GM23338 (cell line): Measurements from ENCODE around the gene GTF2H1. TPM values are rescaled to one million over a fixed set of nuclear protein-coding genes. Genes with fewer than 3 reads are reported as not detected.

ENCODE experiments used
- ATAC-seq: fragments of 200-7000 bp; cut with Tn5 transposase; 3 replicates; pipeline ENCODE4 v1.9.1; 2020
- DNase-seq: peaks from one replicate; pipeline ENCODE4 v3.0.0-alpha.2; 2015; ENCODE audit warnings: low spot score
- H2AFZ ChIP-seq: fragments of 200-600 bp; sonication (generic); 2 replicates; pipeline ENCODE4 v1.8.0; 2016; ENCODE audit warnings: antibody characterized with exemption, mild to moderate bottlenecking, moderate library complexity
- H3F3A ChIP-seq: fragments of 200-600 bp; sonication (generic); replicated peaks from 2 replicates; pipeline ENCODE4 v1.8.0; 2017; ENCODE audit warnings: antibody characterized with exemption, mixed run types, low read depth
- H3K27ac ChIP-seq: fragments of 200-600 bp; sonication (generic); 2 replicates; pipeline ENCODE4 v1.6.1; 2016; ENCODE audit warnings: low read depth
- H3K27me3 ChIP-seq: fragments of 200-600 bp; sonication (generic); 2 replicates; pipeline ENCODE4 v1.8.0; 2016; ENCODE audit warnings: mild to moderate bottlenecking, mixed run types, moderate library complexity; ENCODE audit not compliant: insufficient read depth
- H3K36me3 ChIP-seq: fragments of 200-600 bp; sonication (generic); 2 replicates; pipeline ENCODE4 v1.8.0; 2016; ENCODE audit warnings: mild to moderate bottlenecking; ENCODE audit not compliant: insufficient read depth
- H3K4me1 ChIP-seq: fragments of 200-600 bp; sonication (generic); 2 replicates; pipeline ENCODE4 v1.8.0; 2016; ENCODE audit warnings: mild to moderate bottlenecking, moderate library complexity; ENCODE audit not compliant: insufficient read depth
- H3K4me2 ChIP-seq: fragments of 200-600 bp; sonication (generic); 2 replicates; pipeline ENCODE4 v1.7.1; 2017; ENCODE audit warnings: mixed run types
- H3K4me3 ChIP-seq: fragments of 200-600 bp; sonication (generic); 2 replicates; pipeline ENCODE4 v1.6.1; 2016; ENCODE audit warnings: mixed run types
- H3K79me2 ChIP-seq: fragments of 200-600 bp; sonication (generic); replicated peaks from 2 replicates; pipeline ENCODE4 v1.8.0; 2017; ENCODE audit warnings: mild to moderate bottlenecking; ENCODE audit not compliant: insufficient read depth
- H3K9me2 ChIP-seq: fragments of 200-600 bp; sonication (generic); 2 replicates; pipeline ENCODE4 v1.8.0; 2017; ENCODE audit not compliant: insufficient read depth
- H4K20me1 ChIP-seq: fragments of 200-600 bp; sonication (generic); replicated peaks from 2 replicates; pipeline ENCODE4 v1.8.0; 2017; ENCODE audit warnings: mild to moderate bottlenecking; ENCODE audit not compliant: insufficient read depth
- H3K27ac Mint-ChIP-seq: 2 replicates; pipeline ENCODE4 v1.8.0; 2020; ENCODE audit warnings: inconsistent platforms, mild to moderate bottlenecking, moderate library complexity, mixed read lengths
- H3K27me3 Mint-ChIP-seq: 3 replicates; pipeline ENCODE4 v1.8.0; 2022; ENCODE audit warnings: low read depth, mild to moderate bottlenecking, moderate library complexity, mixed read lengths, inconsistent platforms; ENCODE audit not compliant: insufficient read depth, poor library complexity
- H3K36me3 Mint-ChIP-seq: 3 replicates; pipeline ENCODE4 v1.8.0; 2021; ENCODE audit warnings: low read depth, mild to moderate bottlenecking, inconsistent platforms, moderate library complexity, mixed read lengths
- H3K4me1 Mint-ChIP-seq: 3 replicates; pipeline ENCODE4 v1.8.0; 2020; ENCODE audit warnings: mild to moderate bottlenecking, inconsistent platforms, mixed read lengths
- H3K4me3 Mint-ChIP-seq: 3 replicates; pipeline ENCODE4 v1.8.0; 2021; ENCODE audit warnings: moderate library complexity, mild to moderate bottlenecking, inconsistent platforms, mixed read lengths
- H3K9me3 Mint-ChIP-seq: 3 replicates; pipeline ENCODE4 v1.8.0; 2020; ENCODE audit warnings: moderate library complexity, mild to moderate bottlenecking, inconsistent platforms, mixed read lengths
- CREB1 ChIP-seq: fragments of 250-450 bp; sonication (Bioruptor Pico); IDR thresholded peaks from 2 replicates; pipeline ENCODE4 v1.5.0; 2020; ENCODE audit warnings: low read depth, mild to moderate bottlenecking, moderate library complexity
- CTCF ChIP-seq, 2 experiments: fragments of 200-600 bp in 1 of 2; sonication (generic) in 1 of 2; conservative IDR thresholded peaks; 2 replicates each; pipeline versions ENCODE4 v1.5.1 to v1.6.1; 2016 to 2017; ENCODE audit warnings: antibody characterized with exemption in 2 of 2, low read depth in 2 of 2, mild to moderate bottlenecking in 2 of 2, moderate library complexity in 1 of 2
- EZH2 ChIP-seq: fragments of 200-600 bp; sonication (generic); IDR thresholded peaks from one replicate; pipeline ENCODE4 v1.8.0; 2017; ENCODE audit warnings: antibody characterized with exemption, mild to moderate bottlenecking, low read depth; ENCODE audit not compliant: unreplicated experiment
- EZH2phosphoT487 ChIP-seq: fragments of 200-600 bp; sonication (generic); IDR thresholded peaks from one replicate; pipeline ENCODE4 v1.8.1; 2018; ENCODE audit warnings: antibody characterized with exemption; ENCODE audit not compliant: unreplicated experiment
- JUNB ChIP-seq: IDR thresholded peaks from one replicate; pipeline ENCODE4 v1.6.1; 2016; ENCODE audit warnings: antibody characterized with exemption; ENCODE audit not compliant: unreplicated experiment
- NANOG ChIP-seq: IDR thresholded peaks from 2 replicates; pipeline ENCODE4 v1.6.1; 2016; ENCODE audit warnings: antibody characterized with exemption, borderline replicate concordance
- POLR2AphosphoS5 ChIP-seq: IDR thresholded peaks from 2 replicates; pipeline ENCODE4 v1.6.1; 2016; ENCODE audit warnings: antibody characterized with exemption, low read depth
- REST ChIP-seq: IDR thresholded peaks from one replicate; pipeline ENCODE4 v1.6.1; 2018; ENCODE audit warnings: antibody characterized with exemption; ENCODE audit not compliant: unreplicated experiment
- STAT1 ChIP-seq: IDR thresholded peaks from one replicate; pipeline ENCODE4 v1.6.1; 2016; ENCODE audit warnings: antibody characterized with exemption; ENCODE audit not compliant: unreplicated experiment
- ZNF114 ChIP-seq: fragments of 250-450 bp; sonication (Bioruptor Pico); IDR thresholded peaks from 2 replicates; pipeline ENCODE4 v1.5.0; 2020; ENCODE audit warnings: mild to moderate bottlenecking, moderate library complexity
- ZNF331 ChIP-seq: fragments of 250-450 bp; sonication (Bioruptor Pico); IDR thresholded peaks from 2 replicates; pipeline ENCODE4 v1.5.0; 2020; ENCODE audit warnings: low read depth, mild to moderate bottlenecking, moderate library complexity
- ZNF462 ChIP-seq: fragments of 250-450 bp; sonication (Bioruptor Pico); IDR thresholded peaks from 2 replicates; pipeline ENCODE4 v1.5.0; 2020; ENCODE audit warnings: mild to moderate bottlenecking, moderate library complexity
- polyA plus RNA-seq: library from polyadenylated mRNA; unstranded; fragments of >200 nt; fragmentation: Nextera tagmentation; extraction: Ambion mirVana; gene quantifications from 2 replicates; pipeline ENCODE4 v1.2.1, GENCODE V29; 2016
- total RNA-seq: library from RNA; depleted of rRNA; stranded (reverse); fragments of >200 nt; shearing (Covaris generic); gene quantifications from 2 replicates; pipeline ENCODE4 v1.2.3, GENCODE V29; 2014
- TF ChIP-seq, protein P1 (sequence below): IDR thresholded peaks from 2 replicates; pipeline ENCODE4 v1.6.1; 2016; ENCODE audit warnings: antibody characterized with exemption

Gene GTF2H1
- total and polyA plus RNA-seq, 2 experiments from 2014 or later = 16.5 to 43.6 TPM

DNA sequence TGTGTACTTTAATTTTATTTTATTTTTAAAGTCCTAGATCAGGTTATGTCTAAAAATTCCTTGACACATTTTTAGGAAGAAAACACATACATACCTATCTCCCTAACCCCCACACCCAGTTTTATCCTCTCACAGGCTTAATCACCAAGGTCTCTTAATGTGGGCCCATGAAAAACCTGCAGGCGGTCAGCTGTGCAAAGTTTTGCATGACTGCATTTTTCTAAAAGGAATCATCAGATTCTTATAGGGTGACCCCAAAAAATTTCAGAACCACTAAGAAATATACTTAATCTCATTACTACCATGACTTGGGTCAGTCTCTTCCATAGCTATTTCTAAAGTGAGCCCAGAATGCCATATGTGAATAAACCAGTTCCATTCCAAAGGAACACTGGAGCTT is 36.5 kb upstream of the GTF2H1 start:
- H3K27me3 Mint-ChIP-seq = no peaks in the 10 kb centered on the region
- no peaks in the 10 kb centered on the region for H4K20me1 ChIP-seq
- H3K27me3 ChIP-seq = no peaks in the 10 kb centered on the region
- DNase-seq = no peak
- peaks cover 57% of the 10 kb centered on the region for H3K36me3 Mint-ChIP-seq
- no peaks in the 10 kb centered on the region for H3K9me3 Mint-ChIP-seq
- no peaks in the 10 kb centered on the region for H3K9me2 ChIP-seq
- no peak overlapping the region for H3K4me2 ChIP-seq
- no peaks in the 10 kb centered on the region for H3K4me1 Mint-ChIP-seq
- no peak overlapping the region for H3K27ac ChIP-seq
- no peak overlapping the region for H3K4me3 Mint-ChIP-seq
- TF ChIP-seq ZNF462 = no peak
- TF ChIP-seq ZNF331 (CRISPR knock-in tag) = no peak
- TF ChIP-seq POLR2AphosphoS5 = no peak
- no peak for TF ChIP-seq EZH2
- TF ChIP-seq NANOG = no peak
- no peak for TF ChIP-seq JUNB
- TF ChIP-seq, protein P1, sequence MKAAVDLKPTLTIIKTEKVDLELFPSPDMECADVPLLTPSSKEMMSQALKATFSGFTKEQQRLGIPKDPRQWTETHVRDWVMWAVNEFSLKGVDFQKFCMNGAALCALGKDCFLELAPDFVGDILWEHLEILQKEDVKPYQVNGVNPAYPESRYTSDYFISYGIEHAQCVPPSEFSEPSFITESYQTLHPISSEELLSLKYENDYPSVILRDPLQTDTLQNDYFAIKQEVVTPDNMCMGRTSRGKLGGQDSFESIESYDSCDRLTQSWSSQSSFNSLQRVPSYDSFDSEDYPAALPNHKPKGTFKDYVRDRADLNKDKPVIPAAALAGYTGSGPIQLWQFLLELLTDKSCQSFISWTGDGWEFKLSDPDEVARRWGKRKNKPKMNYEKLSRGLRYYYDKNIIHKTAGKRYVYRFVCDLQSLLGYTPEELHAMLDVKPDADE = no peak
- TF ChIP-seq REST = no peak
- no peak for TF ChIP-seq ZNF114 (CRISPR knock-in tag)
- TF ChIP-seq EZH2phosphoT487 = no peak
- no peak for TF ChIP-seq STAT1
- TF ChIP-seq CTCF (conservative IDR thresholded peaks at IDR 0.05; ENCODE audit: low read depth in 2 of 2) = no peak
- TF ChIP-seq CREB1 (CRISPR knock-in tag) = no peak
- H3F3A ChIP-seq = no peaks in the 10 kb centered on the region
- H3K79me2 ChIP-seq = no peaks in the 10 kb centered on the region
- H3K36me3 ChIP-seq = peaks cover 53% of the 10 kb centered on the region
- no peak overlapping the region for H3K4me3 ChIP-seq
- H3K27ac Mint-ChIP-seq = no peak overlapping the region
- no peak for ATAC-seq
- H2AFZ ChIP-seq = no peak overlapping the region
- no peaks in the 10 kb centered on the region for H3K4me1 ChIP-seq
